ENCODE measurements around the gene RIOK1.

The RIOK1 gene

GRCh38 chr6:7404546-7404945 lies 14.9 kb downstream of the RIOK1 start:
- Histone ChIP-seq H3K27me3 (ENCODE audit: control insufficient read depth in 1 of 2, insufficient read depth in 2 of 2, low read length in 2 of 2) (no peaks in the 10 kb centered on the region), H3K36me3 (ENCODE audit: control insufficient read depth in 1 of 2, insufficient read depth in 2 of 2, low read length in 2 of 2) (peaks cover 32 to 81% of the 10 kb centered on the region in 2 donors), H3K9ac (ENCODE audit: low read depth in 1 of 2, low read length in 2 of 2) (no peak overlapping the region), H3K4me1 (ENCODE audit: control insufficient read depth in 1 of 2, insufficient read depth in 2 of 2, low read length in 2 of 2) (no peaks in the 10 kb centered on the region), H3K4me3 (ENCODE audit: low read depth in 1 of 2, low read length in 2 of 2) (no peak overlapping the region), H3K27ac (ENCODE audit: low read depth, low read length) (no peak overlapping the region), H3K9me3 (ENCODE audit: control insufficient read depth in 1 of 2, low read length in 2 of 2) (no peaks in the 10 kb centered on the region)

GRCh38 chr6:7406743-7407142 lies 17.1 kb downstream of the RIOK1 start:
- Histone ChIP-seq H3K27ac (ENCODE audit: low read depth, low read length) (no peak overlapping the region), H3K4me3 (ENCODE audit: low read depth in 1 of 2, low read length in 2 of 2) (no peak overlapping the region), H3K4me1 (ENCODE audit: control insufficient read depth in 1 of 2, insufficient read depth in 2 of 2, low read length in 2 of 2) (no peaks in the 10 kb centered on the region), H3K9me3 (ENCODE audit: control insufficient read depth in 1 of 2, low read length in 2 of 2) (no peaks in the 10 kb centered on the region), H3K9ac (ENCODE audit: low read depth in 1 of 2, low read length in 2 of 2) (no peak overlapping the region), H3K27me3 (ENCODE audit: control insufficient read depth in 1 of 2, insufficient read depth in 2 of 2, low read length in 2 of 2) (no peaks in the 10 kb centered on the region), H3K36me3 (ENCODE audit: control insufficient read depth in 1 of 2, insufficient read depth in 2 of 2, low read length in 2 of 2) (peaks cover 44 to 86% of the 10 kb centered on the region in 2 donors)

- Histone ChIP-seq H3K36me3 (ENCODE audit: control insufficient read depth in 1 of 2, insufficient read depth in 2 of 2, low read length in 2 of 2) (peaks cover 33 to 72% of the 10 kb centered on the region in 2 donors), H3K4me1 (ENCODE audit: control insufficient read depth in 1 of 2, insufficient read depth in 2 of 2, low read length in 2 of 2) (peaks cover 4 to 9% of the 10 kb centered on the region in 2 donors), H3K9ac (ENCODE audit: low read depth in 1 of 2, low read length in 2 of 2) (no peak overlapping the region), H3K9me3 (ENCODE audit: control insufficient read depth in 1 of 2, low read length in 2 of 2) (no peaks in the 10 kb centered on the region), H3K4me3 (ENCODE audit: low read depth in 1 of 2, low read length in 2 of 2) (no peak overlapping the region), H3K27ac (ENCODE audit: low read depth, low read length) (no peak overlapping the region), H3K27me3 (ENCODE audit: control insufficient read depth in 1 of 2, insufficient read depth in 2 of 2, low read length in 2 of 2) (no peaks in the 10 kb centered on the region)
Measured at GRCh38 chr6:7409740-7410139, 20.1 kb downstream of the RIOK1 start.

GRCh38 chr6:7410851-7411250 lies 21.2 kb downstream of the RIOK1 start:
- H3K27me3 ChIP-seq (ENCODE audit: control insufficient read depth in 1 of 2, insufficient read depth in 2 of 2, low read length in 2 of 2) = no peaks in the 10 kb centered on the region
- no peak overlapping the region for H3K4me3 ChIP-seq (ENCODE audit: low read depth in 1 of 2, low read length in 2 of 2)
- peaks cover 4 to 9% of the 10 kb centered on the region in 2 donors for H3K4me1 ChIP-seq (ENCODE audit: control insufficient read depth in 1 of 2, insufficient read depth in 2 of 2, low read length in 2 of 2)
- no peaks in the 10 kb centered on the region for H3K9me3 ChIP-seq (ENCODE audit: control insufficient read depth in 1 of 2, low read length in 2 of 2)
- H3K27ac ChIP-seq (ENCODE audit: low read depth, low read length) = no peak overlapping the region
- H3K9ac ChIP-seq (ENCODE audit: low read depth in 1 of 2, low read length in 2 of 2) = no peak overlapping the region
- peaks cover 33 to 73% of the 10 kb centered on the region in 2 donors for H3K36me3 ChIP-seq (ENCODE audit: control insufficient read depth in 1 of 2, insufficient read depth in 2 of 2, low read length in 2 of 2)

GRCh38 chr6:7411328-7411727 lies 21.7 kb downstream of the RIOK1 start:
- H3K9me3 ChIP-seq (ENCODE audit: control insufficient read depth in 1 of 2, low read length in 2 of 2) = no peaks in the 10 kb centered on the region
- no peaks in the 10 kb centered on the region for H3K27me3 ChIP-seq (ENCODE audit: control insufficient read depth in 1 of 2, insufficient read depth in 2 of 2, low read length in 2 of 2)
- peaks cover 4 to 9% of the 10 kb centered on the region in 2 donors for H3K4me1 ChIP-seq (ENCODE audit: control insufficient read depth in 1 of 2, insufficient read depth in 2 of 2, low read length in 2 of 2)
- H3K4me3 ChIP-seq (ENCODE audit: low read depth in 1 of 2, low read length in 2 of 2) = no peak overlapping the region
- H3K27ac ChIP-seq (ENCODE audit: low read depth, low read length) = no peak overlapping the region
- H3K9ac ChIP-seq (ENCODE audit: low read depth in 1 of 2, low read length in 2 of 2) = no peak overlapping the region
- peaks cover 33 to 73% of the 10 kb centered on the region in 2 donors for H3K36me3 ChIP-seq (ENCODE audit: control insufficient read depth in 1 of 2, insufficient read depth in 2 of 2, low read length in 2 of 2)

GRCh38 chr6:7413151-7413823 lies 23.7 kb downstream of the RIOK1 start:
- H3K27ac ChIP-seq (ENCODE audit: low read depth, low read length) = no peak overlapping the region

GRCh38 chr6:7414811-7415210 lies 25.2 kb downstream of the RIOK1 start:
- Histone ChIP-seq H3K4me1 (ENCODE audit: control insufficient read depth in 1 of 2, insufficient read depth in 2 of 2, low read length in 2 of 2) (peaks cover 4 to 14% of the 10 kb centered on the region in 2 donors), H3K9me3 (ENCODE audit: control insufficient read depth in 1 of 2, low read length in 2 of 2) (no peaks in the 10 kb centered on the region), H3K4me3 (ENCODE audit: low read depth in 1 of 2, low read length in 2 of 2) (no peak overlapping the region), H3K9ac (ENCODE audit: low read depth in 1 of 2, low read length in 2 of 2) (no peak overlapping the region), H3K27me3 (ENCODE audit: control insufficient read depth in 1 of 2, insufficient read depth in 2 of 2, low read length in 2 of 2) (no peaks in the 10 kb centered on the region), H3K27ac (ENCODE audit: low read depth, low read length) (no peak overlapping the region), H3K36me3 (ENCODE audit: control insufficient read depth in 1 of 2, insufficient read depth in 2 of 2, low read length in 2 of 2) (peaks cover 23 to 69% of the 10 kb centered on the region in 2 donors)

More at GRCh38 chr6:7413151-7413823, 23.7 kb downstream of the RIOK1 start:
- Histone ChIP-seq H3K27me3 (ENCODE audit: control insufficient read depth in 1 of 2, insufficient read depth in 2 of 2, low read length in 2 of 2) (no peaks in the 10 kb centered on the region), H3K4me1 (ENCODE audit: control insufficient read depth in 1 of 2, insufficient read depth in 2 of 2, low read length in 2 of 2) (peaks cover 4 to 9% of the 10 kb centered on the region in 2 donors), H3K9me3 (ENCODE audit: control insufficient read depth in 1 of 2, low read length in 2 of 2) (no peaks in the 10 kb centered on the region), H3K4me3 (ENCODE audit: low read depth in 1 of 2, low read length in 2 of 2) (no peak overlapping the region), H3K9ac (ENCODE audit: low read depth in 1 of 2, low read length in 2 of 2) (no peak overlapping the region), H3K36me3 (ENCODE audit: control insufficient read depth in 1 of 2, insufficient read depth in 2 of 2, low read length in 2 of 2) (peaks cover 27 to 71% of the 10 kb centered on the region in 2 donors)

- Histone ChIP-seq H3K4me1 (ENCODE audit: control insufficient read depth in 1 of 2, insufficient read depth in 2 of 2, low read length in 2 of 2) (peaks cover 4 to 14% of the 10 kb centered on the region in 2 donors), H3K36me3 (ENCODE audit: control insufficient read depth in 1 of 2, insufficient read depth in 2 of 2, low read length in 2 of 2) (peaks cover 17 to 48% of the 10 kb centered on the region in 2 donors), H3K27ac (ENCODE audit: low read depth, low read length) (no peak overlapping the region)
Measured at GRCh38 chr6:7417684-7418083, 28.1 kb downstream of the RIOK1 start.

GRCh38 chr6:7418238-7418905 lies 28.8 kb downstream of the RIOK1 start:
- Histone ChIP-seq H3K36me3 (ENCODE audit: control insufficient read depth in 1 of 2, insufficient read depth in 2 of 2, low read length in 2 of 2) (peaks cover 17 to 48% of the 10 kb centered on the region in 2 donors), H3K4me1 (ENCODE audit: control insufficient read depth in 1 of 2, insufficient read depth in 2 of 2, low read length in 2 of 2) (peaks cover under 1 to 12% of the 10 kb centered on the region in 2 donors), H3K27me3 (ENCODE audit: control insufficient read depth in 1 of 2, insufficient read depth in 2 of 2, low read length in 2 of 2) (no peaks in the 10 kb centered on the region), H3K4me3 (ENCODE audit: low read depth in 1 of 2, low read length in 2 of 2) (no peak overlapping the region), H3K9me3 (ENCODE audit: control insufficient read depth in 1 of 2, low read length in 2 of 2) (no peaks in the 10 kb centered on the region), H3K9ac (ENCODE audit: low read depth in 1 of 2, low read length in 2 of 2) (no peak overlapping the region), H3K27ac (ENCODE audit: low read depth, low read length) (no peak overlapping the region)

More at GRCh38 chr6:7417684-7418083, 28.1 kb downstream of the RIOK1 start:
- no peaks in the 10 kb centered on the region for H3K9me3 ChIP-seq (ENCODE audit: control insufficient read depth in 1 of 2, low read length in 2 of 2)
- H3K9ac ChIP-seq (ENCODE audit: low read depth in 1 of 2, low read length in 2 of 2) = no peak overlapping the region
- no peaks in the 10 kb centered on the region for H3K27me3 ChIP-seq (ENCODE audit: control insufficient read depth in 1 of 2, insufficient read depth in 2 of 2, low read length in 2 of 2)
- no peak overlapping the region for H3K4me3 ChIP-seq (ENCODE audit: low read depth in 1 of 2, low read length in 2 of 2)

- H3K27ac ChIP-seq (ENCODE audit: low read depth, low read length) = no peak overlapping the region
- H3K36me3 ChIP-seq (ENCODE audit: control insufficient read depth in 1 of 2, insufficient read depth in 2 of 2, low read length in 2 of 2) = peaks cover 12 to 43% of the 10 kb centered on the region in 2 donors
- H3K4me3 ChIP-seq (ENCODE audit: low read depth in 1 of 2, low read length in 2 of 2) = no peak overlapping the region
- H3K27me3 ChIP-seq (ENCODE audit: control insufficient read depth in 1 of 2, insufficient read depth in 2 of 2, low read length in 2 of 2) = no peaks in the 10 kb centered on the region
- H3K9me3 ChIP-seq (ENCODE audit: control insufficient read depth in 1 of 2, low read length in 2 of 2) = no peaks in the 10 kb centered on the region
- H3K4me1 ChIP-seq (ENCODE audit: control insufficient read depth in 1 of 2, insufficient read depth in 2 of 2, low read length in 2 of 2) = peaks cover 0 to 5% of the 10 kb centered on the region in 2 donors
- H3K9ac ChIP-seq (ENCODE audit: low read depth in 1 of 2, low read length in 2 of 2) = no peak overlapping the region
Measured at GRCh38 chr6:7419065-7419464, 29.5 kb downstream of the RIOK1 start.

Data from duodenal mucosa (tissue), 2 donors.